ENCODE measurements around the gene MAP3K3.

Gene MAP3K3

DNA sequence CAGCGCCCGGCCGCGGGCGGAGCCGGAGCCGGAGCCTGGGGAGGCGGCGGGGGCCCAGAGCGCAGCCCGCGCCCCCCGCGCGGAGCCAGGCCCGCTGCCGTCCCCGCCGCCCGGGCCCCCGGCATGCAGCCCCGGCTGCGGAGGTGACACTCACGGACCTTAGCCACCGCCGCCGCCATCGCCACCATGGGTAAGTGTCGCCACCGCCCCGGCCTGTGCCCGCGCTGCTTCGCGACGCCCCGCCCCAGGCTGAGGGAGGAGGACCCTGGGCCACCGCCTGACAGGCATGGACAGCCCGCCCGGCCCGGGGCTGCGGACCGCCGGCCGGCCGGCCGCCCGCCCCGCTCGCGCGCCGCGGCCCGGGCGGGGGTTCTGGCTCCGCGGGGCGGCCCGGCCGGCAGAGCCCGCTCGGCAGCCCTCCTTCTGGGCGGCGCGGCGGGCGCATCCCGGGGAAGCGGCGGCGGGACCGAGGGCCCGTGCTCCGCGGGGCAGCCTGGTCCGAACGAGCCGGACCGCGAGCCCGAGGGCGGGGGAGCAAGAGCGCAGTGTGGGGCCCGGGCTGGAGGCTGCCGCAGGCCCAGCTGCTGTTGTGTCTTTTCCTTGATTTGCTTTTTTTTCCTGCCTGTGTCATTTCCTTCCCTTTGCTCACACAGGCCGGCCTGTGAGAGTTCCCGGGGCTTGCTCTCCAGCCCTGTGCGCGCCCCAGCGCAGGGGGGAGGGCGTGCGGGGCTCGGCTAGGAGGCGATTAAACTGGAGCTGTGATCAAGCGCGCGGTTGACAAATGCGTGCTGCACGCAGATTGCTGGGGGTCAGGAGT lies 565 bp downstream of the MAP3K3 start:
- 0% methylated on average over 45 of the region's 100 CpGs for WGBS
- peak overlapping the region; percentile 2 for H3K27ac ChIP-seq (ENCODE audit: low read length, poor library complexity, severe bottlenecking)

DNA sequence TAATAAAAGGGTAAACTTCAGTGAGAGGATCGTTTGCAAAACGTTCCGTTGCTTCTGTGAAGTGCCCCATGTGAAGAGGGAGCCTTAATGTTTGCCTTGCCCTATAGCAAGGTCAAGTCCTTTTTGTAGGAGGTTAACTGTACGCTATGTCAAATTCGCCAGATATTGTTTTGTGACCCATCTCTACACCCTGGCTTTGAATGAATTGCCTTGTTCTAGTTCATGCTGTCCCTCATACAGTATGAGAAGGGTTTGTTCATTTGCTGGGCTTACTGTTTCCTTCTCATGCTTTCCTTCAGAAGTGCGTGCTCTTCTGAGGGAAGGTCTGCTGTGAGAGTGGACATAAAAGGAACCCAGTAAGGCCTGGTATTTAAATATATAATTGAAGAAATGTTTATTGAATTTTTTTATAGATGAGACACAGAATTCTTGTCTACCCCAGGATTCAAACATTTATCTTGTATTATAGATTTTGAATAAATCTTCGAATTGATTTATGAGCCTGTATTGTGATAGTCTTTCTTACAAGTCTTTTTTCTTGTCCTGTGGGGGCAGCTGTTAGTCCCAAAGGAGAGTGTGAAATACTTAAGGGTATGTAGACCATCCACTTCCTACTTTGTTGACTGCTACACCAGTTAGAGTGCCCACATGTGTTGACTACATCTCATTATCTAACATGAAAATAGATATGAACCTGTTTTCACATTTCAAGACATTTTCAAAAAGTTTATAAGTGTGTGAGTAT lies 1.7 kb downstream of the MAP3K3 start:
- Histone ChIP-seq H2BK120ac (ENCODE audit: low read depth, low read length) (no peak overlapping the region), H4K8ac (ENCODE audit: low read length) (no peak overlapping the region), H2BK12ac (ENCODE audit: low read length in 2 of 2) (no peak overlapping the region), H3K14ac (ENCODE audit: low read length in 2 of 2) (no peak overlapping the region), H3K4me3 (ENCODE audit: insufficient read depth in 1 of 2, low read depth in 1 of 2, low read length in 2 of 2) (peak overlapping the region in 1 of 2 experiments; percentile 83), H2BK15ac (ENCODE audit: low read depth, poor library complexity, severe bottlenecking) (no peak overlapping the region), H3K36me3 (ENCODE audit: control insufficient read depth in 1 of 2, insufficient read depth in 2 of 2, low read depth in 1 of 2, low read length in 2 of 2) (peaks cover 0 to 4% of the 10 kb centered on the region in 2 experiments), H2AFZ (ENCODE audit: low read depth, low read length) (no peak overlapping the region), H3K9ac (ENCODE audit: low read length) (peak overlapping the region; percentile 90), H2AK5ac (ENCODE audit: low read length, severe bottlenecking) (no peak overlapping the region), H3K4me1 (ENCODE audit: control insufficient read depth, insufficient read depth, low read depth, low read length) (peaks cover 2% of the 10 kb centered on the region), H3K4me2 (ENCODE audit: low read length, poor library complexity, severe bottlenecking) (peak overlapping the region; percentile 94), H4K91ac (ENCODE audit: low read length) (no peak overlapping the region), H3K27me3 (ENCODE audit: control insufficient read depth in 1 of 2, insufficient read depth in 1 of 2, low read length in 2 of 2) (no peaks in the 10 kb centered on the region), H3K9me3 (ENCODE audit: control insufficient read depth, low read length) (no peaks in the 10 kb centered on the region), H3K27ac (ENCODE audit: low read length, poor library complexity, severe bottlenecking) (no peak overlapping the region), H3K4ac (ENCODE audit: low read depth in 1 of 2, low read length in 2 of 2) (no peak overlapping the region), H2BK5ac (ENCODE audit: low read depth, low read length, poor library complexity, severe bottlenecking) (no peak overlapping the region), H3K18ac (ENCODE audit: low read depth in 1 of 2, low read length in 2 of 2) (no peak overlapping the region), H3K23ac (ENCODE audit: low read length in 2 of 2) (peak overlapping the region in 1 of 2 experiments; percentile 87), H3K79me1 (replicated peaks; ENCODE audit: low read length, poor library complexity, severe bottlenecking) (peaks cover 6% of the 10 kb centered on the region)
- WGBS, result 50% methylated on average over 7 of the region's 7 CpGs
- no peak for DNase-seq

More for the DNA sequence above, 565 bp downstream of the MAP3K3 start:
- H3K14ac ChIP-seq (ENCODE audit: low read length in 2 of 2), result peak overlapping the region in 1 of 2 experiments; percentile 65
- no peaks in the 10 kb centered on the region for H3K36me3 ChIP-seq (ENCODE audit: control insufficient read depth in 1 of 2, insufficient read depth in 2 of 2, low read depth in 1 of 2, low read length in 2 of 2)
- no peak overlapping the region for H2AK5ac ChIP-seq (ENCODE audit: low read length, severe bottlenecking)
- H3K4me1 ChIP-seq (ENCODE audit: control insufficient read depth, insufficient read depth, low read depth, low read length), result peaks cover 2% of the 10 kb centered on the region
- peak overlapping the region; percentile 59 for H4K91ac ChIP-seq (ENCODE audit: low read length)
- H3K9ac ChIP-seq (ENCODE audit: low read length), result peak overlapping the region; percentile 90
- peak overlapping the region; percentile 94 for H3K4me2 ChIP-seq (ENCODE audit: low read length, poor library complexity, severe bottlenecking)
- H3K27me3 ChIP-seq (ENCODE audit: control insufficient read depth in 1 of 2, insufficient read depth in 1 of 2, low read length in 2 of 2), result peaks cover 0 to 2% of the 10 kb centered on the region in 2 experiments
- peak overlapping the region; percentile 67 for H2BK15ac ChIP-seq (ENCODE audit: low read depth, poor library complexity, severe bottlenecking)
- peak overlapping the region; percentile 52 to 93 for H3K18ac ChIP-seq (ENCODE audit: low read depth in 1 of 2, low read length in 2 of 2)
- DNase-seq, result peak; percentile 76
- H2BK5ac ChIP-seq (ENCODE audit: low read depth, low read length, poor library complexity, severe bottlenecking), result no peak overlapping the region
- H3K4ac ChIP-seq (ENCODE audit: low read depth in 1 of 2, low read length in 2 of 2), result peak overlapping the region; percentile 35 to 86
- no peak overlapping the region for H2BK12ac ChIP-seq (ENCODE audit: low read length in 2 of 2)
- H3K4me3 ChIP-seq (ENCODE audit: insufficient read depth in 1 of 2, low read depth in 1 of 2, low read length in 2 of 2), result peak overlapping the region; percentile 83 to 97
- H3K23ac ChIP-seq (ENCODE audit: low read length in 2 of 2), result peak overlapping the region in 1 of 2 experiments; percentile 46
- peak overlapping the region; percentile 61 for H2AFZ ChIP-seq (ENCODE audit: low read depth, low read length)
- peak overlapping the region; percentile 59 for H2BK120ac ChIP-seq (ENCODE audit: low read depth, low read length)
- H4K8ac ChIP-seq (ENCODE audit: low read length), result no peak overlapping the region
- no peaks in the 10 kb centered on the region for H3K9me3 ChIP-seq (ENCODE audit: control insufficient read depth, low read length)
- peaks cover 4% of the 10 kb centered on the region for H3K79me1 ChIP-seq (replicated peaks; ENCODE audit: low read length, poor library complexity, severe bottlenecking)

DNA sequence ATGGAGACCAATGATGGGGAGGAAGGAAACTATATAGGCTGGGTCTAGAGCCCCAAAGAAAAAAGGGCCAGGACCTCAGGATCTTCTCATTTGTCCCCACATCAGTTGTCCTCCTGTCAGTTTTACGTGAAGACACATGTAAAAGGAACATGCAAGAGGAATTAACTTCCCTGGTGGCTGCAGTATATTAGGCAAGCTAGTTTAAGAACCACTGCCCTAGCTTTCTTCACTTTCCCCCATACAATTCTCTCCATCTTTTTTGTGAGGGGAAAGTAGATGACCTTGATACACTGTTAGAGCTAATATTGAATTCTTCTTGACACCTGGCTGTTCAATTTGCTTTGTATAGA lies 2.3 kb downstream of the MAP3K3 start:
- peaks cover 6% of the 10 kb centered on the region for H3K79me1 ChIP-seq (replicated peaks; ENCODE audit: low read length, poor library complexity, severe bottlenecking)
- H3K36me3 ChIP-seq (ENCODE audit: control insufficient read depth in 1 of 2, insufficient read depth in 2 of 2, low read depth in 1 of 2, low read length in 2 of 2), result peaks cover 0 to 4% of the 10 kb centered on the region in 2 experiments
- no peak overlapping the region for H2BK15ac ChIP-seq (ENCODE audit: low read depth, poor library complexity, severe bottlenecking)
- H3K27me3 ChIP-seq (ENCODE audit: control insufficient read depth in 1 of 2, insufficient read depth in 1 of 2, low read length in 2 of 2), result no peaks in the 10 kb centered on the region
- no peak overlapping the region for H3K27ac ChIP-seq (ENCODE audit: low read length, poor library complexity, severe bottlenecking)
- H2BK5ac ChIP-seq (ENCODE audit: low read depth, low read length, poor library complexity, severe bottlenecking), result no peak overlapping the region
- H2BK12ac ChIP-seq (ENCODE audit: low read length in 2 of 2), result no peak overlapping the region
- H2AK5ac ChIP-seq (ENCODE audit: low read length, severe bottlenecking), result no peak overlapping the region
- no peak overlapping the region for H4K91ac ChIP-seq (ENCODE audit: low read length)
- DNase-seq, result no peak
- H3K9me3 ChIP-seq (ENCODE audit: control insufficient read depth, low read length), result no peaks in the 10 kb centered on the region
- no CpG with 5 or more reads among the region's 1 CpG for WGBS
- H2AFZ ChIP-seq (ENCODE audit: low read depth, low read length), result no peak overlapping the region
- peak overlapping the region; percentile 90 for H3K9ac ChIP-seq (ENCODE audit: low read length)
- no peak overlapping the region for H3K4ac ChIP-seq (ENCODE audit: low read depth in 1 of 2, low read length in 2 of 2)
- no peak overlapping the region for H3K4me3 ChIP-seq (ENCODE audit: insufficient read depth in 1 of 2, low read depth in 1 of 2, low read length in 2 of 2)
- no peak overlapping the region for H3K18ac ChIP-seq (ENCODE audit: low read depth in 1 of 2, low read length in 2 of 2)
- no peak overlapping the region for H4K8ac ChIP-seq (ENCODE audit: low read length)
- peaks cover 4% of the 10 kb centered on the region for H3K4me1 ChIP-seq (ENCODE audit: control insufficient read depth, insufficient read depth, low read depth, low read length)
- H3K14ac ChIP-seq (ENCODE audit: low read length in 2 of 2), result no peak overlapping the region
- no peak overlapping the region for H3K4me2 ChIP-seq (ENCODE audit: low read length, poor library complexity, severe bottlenecking)
- no peak overlapping the region for H3K23ac ChIP-seq (ENCODE audit: low read length in 2 of 2)
- H2BK120ac ChIP-seq (ENCODE audit: low read depth, low read length), result no peak overlapping the region

DNA sequence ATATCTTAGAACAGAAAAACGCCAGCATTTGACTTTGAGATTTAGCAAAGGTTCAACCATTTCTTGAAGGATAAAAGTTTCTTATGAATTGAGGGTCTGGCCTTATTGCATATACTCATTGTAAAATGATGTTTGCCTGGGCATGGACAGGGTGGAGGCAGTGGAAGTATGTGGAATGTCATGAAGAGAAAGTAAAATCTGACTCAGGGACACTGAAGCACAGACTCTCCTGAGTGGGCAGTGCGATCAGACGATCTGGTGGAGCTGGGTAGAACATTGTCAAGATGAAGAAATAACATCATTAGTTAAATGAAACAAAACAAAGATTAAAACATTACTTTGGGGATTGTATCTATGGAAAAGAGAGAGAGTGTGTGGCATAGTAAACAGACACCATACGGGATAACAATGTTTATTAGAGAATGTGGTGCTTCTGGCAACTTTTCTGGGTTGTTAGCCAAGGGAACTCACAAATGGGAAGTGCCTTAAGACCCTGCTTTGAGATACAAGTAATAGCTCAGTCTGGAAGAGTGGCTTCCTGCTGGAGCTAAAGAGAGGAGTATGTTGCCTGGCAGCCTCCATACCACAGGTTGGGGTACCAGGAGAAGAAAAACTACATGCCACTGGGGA lies 4.4 kb downstream of the MAP3K3 start:
- Histone ChIP-seq H3K4ac (ENCODE audit: low read depth in 1 of 2, low read length in 2 of 2) (no peak overlapping the region), H3K27me3 (ENCODE audit: control insufficient read depth in 1 of 2, insufficient read depth in 1 of 2, low read length in 2 of 2) (no peaks in the 10 kb centered on the region), H4K8ac (ENCODE audit: low read length) (no peak overlapping the region), H2BK120ac (ENCODE audit: low read depth, low read length) (no peak overlapping the region), H3K23ac (ENCODE audit: low read length in 2 of 2) (no peak overlapping the region), H2AK5ac (ENCODE audit: low read length, severe bottlenecking) (no peak overlapping the region), H3K4me1 (ENCODE audit: control insufficient read depth, insufficient read depth, low read depth, low read length) (peaks cover 1% of the 10 kb centered on the region), H3K18ac (ENCODE audit: low read depth in 1 of 2, low read length in 2 of 2) (no peak overlapping the region), H3K14ac (ENCODE audit: low read length in 2 of 2) (no peak overlapping the region), H3K27ac (ENCODE audit: low read length, poor library complexity, severe bottlenecking) (no peak overlapping the region), H3K9me3 (ENCODE audit: control insufficient read depth, low read length) (no peaks in the 10 kb centered on the region), H2BK12ac (ENCODE audit: low read length in 2 of 2) (no peak overlapping the region), H3K4me2 (ENCODE audit: low read length, poor library complexity, severe bottlenecking) (no peak overlapping the region), H2BK5ac (ENCODE audit: low read depth, low read length, poor library complexity, severe bottlenecking) (no peak overlapping the region), H2BK15ac (ENCODE audit: low read depth, poor library complexity, severe bottlenecking) (no peak overlapping the region), H2AFZ (ENCODE audit: low read depth, low read length) (no peak overlapping the region), H3K36me3 (ENCODE audit: control insufficient read depth in 1 of 2, insufficient read depth in 2 of 2, low read depth in 1 of 2, low read length in 2 of 2) (peaks cover 0 to 4% of the 10 kb centered on the region in 2 experiments), H3K9ac (ENCODE audit: low read length) (peak overlapping the region; percentile 66), H3K4me3 (ENCODE audit: insufficient read depth in 1 of 2, low read depth in 1 of 2, low read length in 2 of 2) (peak overlapping the region in 1 of 2 experiments; percentile 54), H3K79me1 (replicated peaks; ENCODE audit: low read length, poor library complexity, severe bottlenecking) (peaks cover 10% of the 10 kb centered on the region), H4K91ac (ENCODE audit: low read length) (no peak overlapping the region)
- DNase-seq, result peak; percentile 39
- 57% methylated on average over 2 of the region's 4 CpGs for WGBS

Measured in mesenchymal stem cell (in vitro differentiated cells and primary cell).